IMR-90 (cell line): ENCODE results near the gene EIF4G3. TPM values are rescaled to one million over a fixed set of nuclear protein-coding genes. Genes with fewer than 3 reads are reported as not detected.

Experiments
- ATAC-seq: fragments of 200-7000 bp; cut with Tn5 transposase; 2 replicates; pipeline ENCODE4 v1.9.1; 2020; ENCODE audit warnings: low read depth, mild to moderate bottlenecking, moderate library complexity
- BruUV-seq: library from RNA; stranded (reverse); fragments of 400-500 nt; replicated peaks from 2 replicates; lab custom pipeline; 2021; lab: Mats Ljungman, UMichigan
- CTCF ChIA-PET: fragments of 300-600 bp; formaldehyde crosslinking; extraction: SDS; loops from one replicate; lab custom pipeline; 2021; ENCODE audit warnings: antibody characterized with exemption; lab: Yijun Ruan, JAX
- POLR2A ChIA-PET: fragments of 300-600 bp; sonication (Branson Sonifier 250); formaldehyde crosslinking; loops from one replicate; lab custom pipeline; 2022; ENCODE audit warnings: antibody characterized with exemption; ENCODE audit not compliant: unreplicated experiment; lab: Charles Lee
- DNase-seq: peaks from one replicate; pipeline ENCODE4 v3.0.0; 2013
- H2AFZ ChIP-seq: replicated peaks from 2 replicates; pipeline ENCODE3; 2013; ENCODE audit warnings: low read length, mild to moderate bottlenecking; ENCODE audit not compliant: poor library complexity
- H2AK5ac ChIP-seq: 2 replicates; pipeline ENCODE4 v1.6.1; 2013; ENCODE audit warnings: low read depth, low read length, inconsistent platforms
- H2AK9ac ChIP-seq: replicated peaks from 2 replicates; pipeline ENCODE3; 2013; ENCODE audit warnings: mild to moderate bottlenecking, low read depth, low read length, moderate library complexity; ENCODE audit not compliant: poor library complexity
- H2BK120ac ChIP-seq: 2 replicates; pipeline ENCODE4 v1.6.1; 2013; ENCODE audit warnings: low read depth, low read length, inconsistent platforms
- H2BK15ac ChIP-seq: 3 replicates; pipeline ENCODE4 v1.6.1; 2013; ENCODE audit warnings: low read depth, low read length, inconsistent platforms
- H2BK20ac ChIP-seq: 2 replicates; pipeline ENCODE4 v1.6.1; 2013; ENCODE audit warnings: low read depth, mild to moderate bottlenecking, inconsistent platforms, low read length, moderate library complexity
- H2BK5ac ChIP-seq: 2 replicates; pipeline ENCODE4 v1.6.1; 2013; ENCODE audit warnings: mild to moderate bottlenecking, low read depth, low read length, inconsistent platforms; ENCODE audit not compliant: poor library complexity, severe bottlenecking
- H3K14ac ChIP-seq: replicated peaks from 2 replicates; pipeline ENCODE4 v1.6.1; 2013; ENCODE audit warnings: low read depth, low read length, inconsistent platforms
- H3K18ac ChIP-seq: 2 replicates; pipeline ENCODE4 v1.6.1; 2013; ENCODE audit warnings: low read depth, low read length, control low read depth
- H3K23ac ChIP-seq: 2 replicates; pipeline ENCODE4 v1.6.1; 2013; ENCODE audit warnings: low read depth, low read length, inconsistent platforms
- H3K27ac ChIP-seq: 2 replicates; pipeline ENCODE4 v1.5.1; 2013; ENCODE audit warnings: mild to moderate bottlenecking, control low read depth, low read length; ENCODE audit not compliant: insufficient read depth
- H3K27me3 ChIP-seq: 2 replicates; pipeline ENCODE4 v1.6.1; 2013; ENCODE audit warnings: low read length; ENCODE audit not compliant: control insufficient read depth, insufficient read depth
- H3K36me3 ChIP-seq: 2 replicates; pipeline ENCODE4 v1.6.1; 2013; ENCODE audit warnings: low read length, mixed read lengths; ENCODE audit not compliant: control insufficient read depth, insufficient read depth
- H3K4ac ChIP-seq: 2 replicates; pipeline ENCODE4 v1.6.1; 2013; ENCODE audit warnings: low read depth, low read length, inconsistent platforms
- H3K4me1 ChIP-seq: 2 replicates; pipeline ENCODE4 v1.6.1; 2013; ENCODE audit warnings: low read length, mixed read lengths; ENCODE audit not compliant: control insufficient read depth, insufficient read depth
- H3K4me2 ChIP-seq: 2 replicates; pipeline ENCODE4 v1.6.1; 2013; ENCODE audit warnings: low read depth, mild to moderate bottlenecking, control low read depth, low read length, moderate library complexity
- H3K4me3 ChIP-seq: 2 replicates; pipeline ENCODE4 v1.5.1; 2013; ENCODE audit warnings: low read depth, mild to moderate bottlenecking, control low read depth, low read length, moderate library complexity; ENCODE audit not compliant: insufficient read depth
- H3K56ac ChIP-seq: 2 replicates; pipeline ENCODE4 v1.6.1; 2013; ENCODE audit warnings: low read length, inconsistent platforms; ENCODE audit not compliant: insufficient read depth; ENCODE audit errors: extremely low read depth
- H3K79me1 ChIP-seq, 2 experiments: 2 replicates each; pipeline ENCODE4 v1.6.1; 2013; ENCODE audit warnings: low read length in 2 of 2, inconsistent platforms in 1 of 2, low read depth in 1 of 2
- H3K9ac ChIP-seq: 2 replicates; pipeline ENCODE4 v1.6.1; 2013; ENCODE audit warnings: low read depth, low read length, control low read depth
- H3K9me1 ChIP-seq: 2 replicates; pipeline ENCODE4 v1.6.1; 2013; ENCODE audit warnings: low read length, inconsistent platforms; ENCODE audit not compliant: insufficient read depth
- H3K9me3 ChIP-seq: 2 replicates; pipeline ENCODE4 v1.6.1; 2013; ENCODE audit warnings: low read length; ENCODE audit not compliant: control insufficient read depth, insufficient read depth
- H4K20me1 ChIP-seq: 2 replicates; pipeline ENCODE4 v1.6.1; 2013; ENCODE audit warnings: low read length, inconsistent platforms; ENCODE audit not compliant: insufficient read depth
- H4K5ac ChIP-seq: 2 replicates; pipeline ENCODE4 v1.6.1; 2013; ENCODE audit warnings: mild to moderate bottlenecking, low read depth, low read length, control low read depth
- H4K8ac ChIP-seq, 2 experiments: 2 replicates each; pipeline ENCODE4 v1.6.1; 2013; ENCODE audit warnings: low read depth in 2 of 2, low read length in 2 of 2, control low read depth in 1 of 2, inconsistent platforms in 1 of 2
- H4K91ac ChIP-seq: 2 replicates; pipeline ENCODE4 v1.6.1; 2013; ENCODE audit warnings: low read depth, low read length, inconsistent platforms; ENCODE audit not compliant: insufficient read depth
- BHLHE40 ChIP-seq: fragments of 150-350 bp; IDR thresholded peaks from 2 replicates; pipeline ENCODE4 v1.6.1; 2016; ENCODE audit warnings: mild to moderate bottlenecking, low read depth, low read length
- CEBPB ChIP-seq: IDR thresholded peaks from 2 replicates; pipeline ENCODE4 v1.6.1; 2012; ENCODE audit warnings: low read depth, low read length, improper control_type of control experiment
- CHD1 ChIP-seq: IDR thresholded peaks from 2 replicates; pipeline ENCODE4 v1.6.1; 2012; ENCODE audit warnings: low read depth, low read length, improper control_type of control experiment
- CTCF ChIP-seq: conservative IDR thresholded peaks from 2 replicates; pipeline ENCODE4 v1.5.1; 2012; ENCODE audit warnings: mild to moderate bottlenecking, low read depth, low read length, improper control_type of control experiment
- ELK1 ChIP-seq: fragments of 150-350 bp; IDR thresholded peaks from 2 replicates; pipeline ENCODE4 v1.6.1; 2016; ENCODE audit warnings: low read depth, mild to moderate bottlenecking, low read length, moderate library complexity, borderline replicate concordance
- FOS ChIP-seq: fragments of 150-350 bp; IDR thresholded peaks from 2 replicates; pipeline ENCODE4 v1.6.1; 2016; ENCODE audit warnings: low read depth, low read length
- MAFK ChIP-seq: IDR thresholded peaks from 2 replicates; pipeline ENCODE4 v1.6.1; 2012; ENCODE audit warnings: low read depth, low read length, improper control_type of control experiment
- MAZ ChIP-seq: IDR thresholded peaks from 2 replicates; pipeline ENCODE4 v1.6.1; 2012; ENCODE audit warnings: low read depth, mild to moderate bottlenecking, low read length, improper control_type of control experiment, moderate library complexity, borderline replicate concordance
- MXI1 ChIP-seq: IDR thresholded peaks from 2 replicates; pipeline ENCODE4 v1.6.1; 2012; ENCODE audit warnings: low read depth, mild to moderate bottlenecking, low read length, moderate library complexity, borderline replicate concordance
- NFE2L2 ChIP-seq: fragments of 150-350 bp; IDR thresholded peaks from 2 replicates; pipeline ENCODE4 v1.6.1; 2016; ENCODE audit warnings: low read depth, mild to moderate bottlenecking, low read length
- POLR2A ChIP-seq: IDR thresholded peaks from 2 replicates; pipeline ENCODE4 v1.6.1; 2012; ENCODE audit warnings: mild to moderate bottlenecking, low read depth, low read length
- RAD21 ChIP-seq: IDR thresholded peaks from 2 replicates; pipeline ENCODE4 v1.6.1; 2012; ENCODE audit warnings: low read length, improper control_type of control experiment
- RCOR1 ChIP-seq: IDR thresholded peaks from 2 replicates; pipeline ENCODE4 v1.6.1; 2012; ENCODE audit warnings: mild to moderate bottlenecking, low read length, improper control_type of control experiment; ENCODE audit not compliant: insufficient replicate concordance
- RFX5 ChIP-seq: IDR thresholded peaks from 2 replicates; pipeline ENCODE4 v1.8.0; 2012; ENCODE audit warnings: low read depth, mild to moderate bottlenecking, low read length, moderate library complexity
- SMC3 ChIP-seq: fragments of 150-350 bp; IDR thresholded peaks from 2 replicates; pipeline ENCODE4 v1.6.1; 2016; ENCODE audit warnings: low read depth, mild to moderate bottlenecking, antibody characterized with exemption, low read length, moderate library complexity
- WGBS, 2 experiments: methylation state at CpG; one replicate each; pipeline versions ENCODE4 v1.1.5 to v1.1.7; 2013; ENCODE audit warnings: missing lambda C conversion rate in 2 of 2; ENCODE audit not compliant: insufficient read length in 1 of 2; ENCODE audit errors: extremely low coverage in 2 of 2; 5-methylcytosine and 5-hydroxymethylcytosine counted together
- dilution Hi-C: fragments of 300-500 bp; cut with HindIII; formaldehyde crosslinking; loops from one replicate; pipeline ENCODE4 v1.14.3; 2018; ENCODE audit warnings: low sequenced_read_pairs; ENCODE audit not compliant: unreplicated experiment
- in situ Hi-C: fragments of 300-500 bp; cut with MboI; formaldehyde crosslinking; loops from 3 replicates; pipeline ENCODE4 v1.14.3; 2019; ENCODE audit warnings: low sequenced_read_pairs, inconsistent platforms, mixed read lengths
- intact Hi-C: fragments of 100-400 bp; cut with micrococcal nuclease; formaldehyde crosslinking; loops from 2 replicates; pipeline ENCODE4 v1.10.0; 2022
- polyA plus RNA-seq, 3 experiments: library from polyadenylated mRNA; depleted of rRNA; stranded (reverse); fragments of >200 nt; gene quantifications; 2 replicates each; pipeline ENCODE4 v1.2.3, GENCODE V29; 2012; ENCODE audit warnings: low replicate concordance in 1 of 3
- total RNA-seq: library from RNA; depleted of rRNA; stranded (reverse); fragments of >200 nt; gene quantifications from 2 replicates; pipeline ENCODE4 v1.2.3, GENCODE V29; 2012
- TF ChIP-seq, protein P1 (sequence below): fragments of 150-350 bp; IDR thresholded peaks from 2 replicates; pipeline ENCODE4 v1.6.1; 2017; ENCODE audit warnings: mild to moderate bottlenecking, antibody characterized with exemption, low read length, low read depth

EIF4G3 gene
- total and polyA plus RNA-seq, 2 of the 4 experiments (the other 2 are of a cell fraction), result 25.8 to 49.2 TPM

DNA sequence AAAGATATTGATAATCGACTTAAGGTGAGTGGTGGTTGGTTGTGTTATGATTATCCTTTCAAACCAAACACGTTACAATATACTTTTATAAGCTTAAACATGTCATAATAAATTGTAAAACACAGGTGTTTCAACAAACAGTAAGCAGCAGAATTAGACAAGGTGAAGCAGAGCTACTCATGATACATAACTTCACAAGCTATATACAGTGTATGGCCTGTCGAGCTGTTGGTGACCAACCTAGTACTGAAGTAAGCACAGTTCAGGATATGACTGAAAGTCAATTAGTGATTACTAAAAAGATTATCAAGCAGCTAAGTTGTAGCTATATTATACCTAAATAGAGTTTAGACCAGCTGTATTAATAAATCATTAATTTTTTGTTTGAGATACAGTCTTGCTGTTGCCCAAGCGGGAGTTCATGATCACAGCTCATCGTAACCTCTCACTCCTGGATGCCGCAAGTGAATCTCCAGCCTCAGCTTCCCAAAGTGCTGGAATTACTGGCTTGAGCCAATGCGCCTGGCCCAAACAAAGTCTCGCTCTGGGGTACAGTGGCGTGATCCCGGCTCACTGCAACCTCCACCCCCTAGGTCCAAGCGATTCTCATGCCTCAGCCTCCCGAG lies 148.1 kb downstream of the EIF4G3 start:
- H4K20me1 ChIP-seq, result peaks cover 4% of the 10 kb centered on the region; the same call in 1 of the 2 replicates
- in situ Hi-C loops (no loop called here), intact Hi-C loops (no loop called here), dilution Hi-C loops (no loop called here)
- no peak overlapping the region for H3K4me3 ChIP-seq
- no peak overlapping the region for H2AK5ac ChIP-seq
- no peak overlapping the region for H3K4ac ChIP-seq
- H3K36me3 ChIP-seq, result peaks cover 3% of the 10 kb centered on the region; the same call in 1 of the 2 replicates
- no TSS peak for BruUV-seq
- no peak overlapping the region for H4K91ac ChIP-seq
- no peaks in the 10 kb centered on the region; the same call in 1 of the 2 replicates for H3K4me1 ChIP-seq
- ATAC-seq (no peak), DNase-seq (no peak)
- H3K9ac ChIP-seq, result no peak overlapping the region
- H2BK15ac ChIP-seq, result no peak overlapping the region
- H2BK20ac ChIP-seq, result no peak overlapping the region
- no peak overlapping the region for H3K4me2 ChIP-seq
- no peak for TF ChIP-seq RCOR1
- no peak for TF ChIP-seq MXI1
- TF ChIP-seq POLR2A, result no peak
- no peak for TF ChIP-seq BHLHE40
- no peak for TF ChIP-seq CTCF
- TF ChIP-seq MAZ, result no peak
- TF ChIP-seq SMC3, result no peak
- no peak for TF ChIP-seq NFE2L2
- TF ChIP-seq CEBPB, result no peak
- no peak for TF ChIP-seq MAFK
- no peak for TF ChIP-seq CHD1
- TF ChIP-seq, protein P1, sequence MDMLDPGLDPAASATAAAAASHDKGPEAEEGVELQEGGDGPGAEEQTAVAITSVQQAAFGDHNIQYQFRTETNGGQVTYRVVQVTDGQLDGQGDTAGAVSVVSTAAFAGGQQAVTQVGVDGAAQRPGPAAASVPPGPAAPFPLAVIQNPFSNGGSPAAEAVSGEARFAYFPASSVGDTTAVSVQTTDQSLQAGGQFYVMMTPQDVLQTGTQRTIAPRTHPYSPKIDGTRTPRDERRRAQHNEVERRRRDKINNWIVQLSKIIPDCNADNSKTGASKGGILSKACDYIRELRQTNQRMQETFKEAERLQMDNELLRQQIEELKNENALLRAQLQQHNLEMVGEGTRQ, result no peak
- no peak for TF ChIP-seq RAD21
- no peak for TF ChIP-seq FOS
- TF ChIP-seq ELK1, result no peak
- no peak for TF ChIP-seq RFX5
- no peaks in the 10 kb centered on the region for H3K27me3 ChIP-seq
- no peaks in the 10 kb centered on the region; the same call in 1 of the 2 replicates for H3K9me1 ChIP-seq
- H3K79me1 ChIP-seq, result peaks cover 29 to 53% of the 10 kb centered on the region in 2 experiments
- H2AFZ ChIP-seq, result no peak overlapping the region
- H4K8ac ChIP-seq, result no peak overlapping the region
- H4K5ac ChIP-seq, result no peak overlapping the region
- POLR2A ChIA-PET, result no interaction called here
- H2BK5ac ChIP-seq, result no peak overlapping the region
- no peak overlapping the region for H2AK9ac ChIP-seq
- no peak overlapping the region for H3K14ac ChIP-seq
- H3K56ac ChIP-seq, result no peak overlapping the region
- no peak overlapping the region for H3K27ac ChIP-seq
- no peak overlapping the region for H2BK120ac ChIP-seq
- CTCF ChIA-PET, result no interaction called here
- no peak overlapping the region for H3K18ac ChIP-seq
- H3K23ac ChIP-seq, result no peak overlapping the region
- WGBS, 2 experiments, result no CpG with 5 or more reads among the region's 12 CpGs
- H3K9me3 ChIP-seq, result no peaks in the 10 kb centered on the region
